HK-2 (cell line): Measurements from ENCODE around the gene RARA.

ENCODE experiments used
- DNase-seq: peaks from one replicate; pipeline ENCODE4 v3.0.0-alpha.2; 2018; ENCODE audit not compliant: unreplicated experiment

Gene RARA

GRCh38 chr17:40309031-40309948 lies at the start of gene RARA:
RARA (plus strand) TSS chr17:40309180; CDS start chr17:40331219, 22,039 bp downstream.
- peak; percentile 59 for DNase-seq

- DNase-seq = no peak
Measured at GRCh38 chr17:40259505-40259904, 49.5 kb upstream of the RARA start.

GRCh38 chr17:40260528-40260927 lies 48.5 kb upstream of the RARA start:
- no peak for DNase-seq

DNA sequence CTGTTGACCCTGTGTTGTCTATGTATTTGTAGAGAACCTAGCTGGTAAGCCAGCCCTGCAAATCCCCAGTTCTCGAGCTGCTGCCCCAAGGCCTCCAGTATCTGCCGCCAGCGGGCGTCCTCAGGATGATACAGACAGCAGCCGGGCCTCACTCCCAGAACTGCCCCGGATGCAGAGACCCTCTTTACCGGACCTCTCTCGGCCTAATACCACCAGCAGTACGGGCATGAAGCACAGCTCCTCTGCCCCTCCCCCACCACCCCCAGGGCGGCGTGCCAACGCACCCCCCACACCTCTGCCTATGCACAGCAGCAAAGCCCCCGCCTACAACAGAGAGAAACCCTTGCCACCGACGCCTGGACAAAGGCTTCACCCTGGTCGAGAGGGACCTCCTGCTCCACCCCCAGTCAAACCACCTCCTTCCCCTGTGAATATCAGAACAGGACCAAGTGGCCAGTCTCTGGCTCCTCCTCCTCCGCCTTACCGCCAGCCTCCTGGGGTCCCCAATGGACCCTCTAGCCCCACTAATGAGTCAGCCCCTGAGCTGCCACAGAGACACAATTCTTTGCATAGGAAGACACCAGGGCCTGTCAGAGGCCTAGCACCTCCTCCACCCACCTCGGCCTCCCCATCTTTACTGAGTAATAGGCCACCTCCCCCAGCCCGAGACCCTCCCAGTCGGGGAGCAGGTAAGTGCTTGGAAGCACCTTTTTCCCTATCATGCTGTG lies 44.4 kb upstream of the RARA start:
- no peak for DNase-seq

DNA sequence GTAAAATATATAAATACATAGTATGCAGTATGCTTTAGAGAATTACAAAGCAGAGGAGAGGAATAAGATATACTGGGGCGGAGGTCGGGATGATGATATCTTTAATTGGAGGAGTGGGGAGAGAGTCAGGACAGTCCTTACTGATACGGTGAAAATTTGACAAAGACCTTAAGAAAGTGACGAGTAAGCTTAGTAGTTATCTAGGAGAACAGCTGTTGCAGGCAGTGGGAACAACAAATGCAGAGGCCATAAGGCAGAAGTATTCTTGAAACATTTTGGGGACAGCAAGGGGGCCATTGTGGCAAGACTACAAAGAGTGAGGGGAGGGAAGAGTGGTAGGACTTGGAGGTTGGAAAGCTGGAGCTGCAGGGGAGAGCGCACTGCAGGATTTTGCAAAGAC lies 43.6 kb upstream of the RARA start:
- DNase-seq = no peak

DNA sequence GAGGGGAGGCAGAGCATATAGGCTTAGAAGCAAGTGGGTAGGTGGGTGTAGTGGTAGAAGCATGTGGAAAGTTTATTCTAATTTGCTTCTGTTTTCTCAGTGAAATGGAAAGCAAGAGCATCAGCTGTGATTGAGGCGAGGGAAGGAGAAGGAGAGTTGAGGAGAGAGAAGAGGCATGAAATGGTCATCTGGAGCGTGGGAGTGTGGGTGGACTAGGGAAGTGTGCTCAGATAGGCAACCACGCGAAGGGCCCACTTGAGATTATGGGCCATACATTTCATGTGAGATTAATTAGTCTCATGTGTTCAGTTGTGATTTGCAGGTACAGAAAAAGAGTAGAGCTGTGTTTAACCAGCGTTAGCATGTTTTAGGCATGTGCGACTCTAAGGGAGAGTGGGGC lies 42.1 kb upstream of the RARA start:
- no peak for DNase-seq

DNA sequence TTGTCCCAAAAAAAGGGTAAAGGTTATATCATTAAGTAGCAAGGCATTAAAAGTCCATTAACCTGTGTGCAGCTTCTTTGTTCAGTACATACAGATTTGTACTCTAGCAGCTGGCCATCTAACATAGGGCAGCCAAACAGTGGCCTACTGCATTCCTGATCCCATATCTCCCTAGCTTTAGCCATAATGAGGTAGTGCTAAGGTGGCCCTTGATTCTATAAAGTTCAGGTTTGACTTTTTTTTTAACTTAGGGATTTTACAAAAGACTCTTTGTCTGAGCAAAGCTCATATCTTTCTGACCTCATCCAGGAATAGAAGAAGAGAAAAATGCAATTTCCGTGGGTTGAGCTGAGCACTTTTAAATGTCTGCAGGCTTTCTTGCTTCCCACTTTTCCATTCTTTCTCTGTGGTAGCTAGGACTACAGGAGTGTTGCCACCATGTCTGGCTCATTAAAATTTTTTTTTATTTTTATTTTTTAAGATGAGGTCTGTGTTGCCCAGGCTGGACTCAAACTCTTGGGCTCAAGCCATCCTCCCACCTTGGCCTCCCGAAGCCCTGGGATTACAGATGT lies 40.8 kb upstream of the RARA start:
- no peak for DNase-seq

DNA sequence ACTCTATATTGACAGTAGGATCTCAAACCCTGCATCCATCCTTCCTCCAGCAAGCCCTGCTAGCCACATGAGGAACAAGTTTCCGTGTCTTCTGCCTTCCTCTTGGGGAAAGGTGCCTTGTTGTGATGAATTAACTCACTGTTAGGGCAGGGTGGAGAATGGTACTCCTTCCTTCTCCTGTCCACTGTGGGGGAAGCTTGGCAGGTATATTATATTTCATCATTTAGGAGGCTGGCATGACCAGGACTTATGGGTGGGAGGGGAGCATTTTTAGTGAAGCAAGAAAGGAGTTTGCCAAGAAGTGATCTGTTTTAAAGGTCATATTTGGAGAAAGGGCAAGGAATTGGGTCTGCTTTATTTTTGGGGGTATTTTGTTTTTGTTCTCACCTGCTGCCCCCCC lies 30.6 kb upstream of the RARA start:
- no peak for DNase-seq

DNA sequence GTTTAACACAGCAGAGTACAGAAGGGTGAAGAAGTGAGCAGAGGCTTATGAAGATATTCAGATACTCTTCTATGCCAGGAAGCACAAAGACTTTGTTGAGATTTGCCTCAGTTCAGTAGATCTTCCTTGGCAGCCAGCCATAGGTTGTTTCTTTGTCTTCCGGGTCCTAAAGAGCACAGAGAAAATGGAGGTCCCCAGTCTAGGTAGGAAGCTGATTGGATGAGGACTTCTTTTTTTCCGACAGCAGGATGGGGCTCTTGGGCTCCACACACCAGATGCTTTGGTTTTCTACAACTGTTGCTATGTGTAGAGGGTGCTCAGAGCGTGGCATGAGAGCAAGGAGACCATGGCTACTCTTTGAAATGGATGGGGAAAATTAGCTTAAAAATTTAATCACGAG lies 29.6 kb upstream of the RARA start:
- no peak for DNase-seq

DNA sequence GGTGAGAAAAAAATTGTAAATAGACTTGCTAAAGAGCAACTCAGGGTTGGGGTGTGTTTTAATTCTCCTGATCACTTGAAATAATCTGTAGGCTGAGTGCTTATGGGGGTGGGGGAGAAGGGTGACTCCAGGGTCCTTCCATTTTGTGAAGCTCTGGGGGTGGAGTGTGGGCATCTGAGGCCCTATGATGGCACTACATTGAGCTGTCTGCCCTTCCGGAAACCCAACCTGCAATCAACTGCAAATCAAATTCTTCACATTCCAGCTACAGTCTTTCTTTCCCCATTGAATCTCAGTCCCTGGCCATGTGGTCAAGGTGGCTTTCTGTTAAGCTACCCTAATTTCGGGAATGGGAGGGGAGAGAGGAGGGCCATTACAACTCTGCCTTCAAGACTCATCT lies 27.3 kb upstream of the RARA start:
- peak; percentile 35 for DNase-seq

DNA sequence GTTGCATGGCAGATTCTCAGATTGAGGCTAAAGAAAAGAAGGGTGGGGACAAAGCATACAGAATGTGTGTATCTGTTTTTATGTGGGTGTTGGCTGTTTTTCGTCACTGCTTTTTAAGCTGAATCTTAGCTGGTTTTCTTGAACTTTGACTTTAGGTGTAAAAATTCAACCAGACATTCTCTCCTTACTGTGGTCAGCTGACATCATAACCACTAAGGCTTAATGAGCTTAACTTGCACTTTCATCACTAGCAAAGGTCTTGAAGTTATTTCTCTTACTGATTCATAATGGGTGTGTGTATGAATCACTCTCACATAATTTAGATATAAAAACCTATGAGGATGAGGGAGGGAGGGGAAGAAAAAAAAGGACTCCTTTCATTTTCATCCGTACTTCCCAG lies 25.3 kb upstream of the RARA start:
- DNase-seq = no peak

DNA sequence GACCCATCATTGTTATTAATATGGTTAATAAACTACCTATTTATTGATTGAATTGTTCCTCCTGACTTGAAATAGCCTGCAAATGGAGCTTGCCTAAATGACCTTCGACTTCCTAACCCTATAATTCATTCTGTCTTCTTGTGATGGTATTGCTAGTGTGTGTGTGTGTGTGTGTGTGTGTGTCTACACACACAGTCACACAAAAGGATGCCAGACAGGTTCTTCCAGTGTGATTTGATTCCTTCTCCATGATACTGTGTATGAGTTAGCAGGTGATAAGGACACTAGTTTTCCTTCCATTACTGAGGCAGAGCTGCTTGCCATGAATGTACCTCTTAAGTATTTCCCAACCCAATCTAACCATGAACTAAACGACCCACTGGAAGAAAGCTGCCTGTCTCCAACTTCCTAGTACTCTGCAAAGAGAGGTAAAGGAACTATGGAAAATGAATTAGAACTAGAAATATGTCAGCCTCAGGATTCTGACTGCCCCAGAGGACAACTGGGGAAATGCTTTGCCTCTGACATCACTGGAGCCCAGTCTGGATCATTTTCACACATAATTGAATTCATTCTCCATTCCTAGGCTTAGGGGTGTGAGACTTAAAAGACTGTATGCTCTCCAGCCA lies 24.8 kb upstream of the RARA start:
- peak; percentile 34 for DNase-seq

DNA sequence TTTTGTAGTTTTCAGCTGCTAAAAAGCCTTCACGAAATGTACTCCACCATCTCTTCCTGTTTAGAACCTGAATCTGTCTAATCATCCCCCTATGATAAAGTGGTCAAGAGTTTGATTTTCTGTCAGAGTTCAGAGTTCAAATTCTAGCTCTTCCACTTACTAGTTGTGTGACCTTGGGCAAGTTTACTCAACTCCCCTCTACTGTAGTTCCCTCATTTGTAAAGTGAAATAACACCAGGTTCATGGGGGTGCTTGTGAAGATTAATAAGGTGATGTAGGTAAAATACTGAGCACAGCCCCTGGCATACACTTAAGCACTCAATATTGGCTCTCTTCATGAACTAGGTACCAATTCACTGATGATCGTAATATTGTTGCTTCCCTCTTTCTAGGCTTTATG lies 22.5 kb upstream of the RARA start:
- no peak for DNase-seq

GRCh38 chr17:40287159-40287493 lies 21.9 kb upstream of the RARA start:
- no peak for DNase-seq

- peak; percentile 98 for DNase-seq
Measured at GRCh38 chr17:40287494-40288369, 21.2 kb upstream of the RARA start, which contains the start of gene CDC6. CDC6 (plus strand) TSS chr17:40287879; CDS start chr17:40289421, 1,542 bp downstream.

DNA sequence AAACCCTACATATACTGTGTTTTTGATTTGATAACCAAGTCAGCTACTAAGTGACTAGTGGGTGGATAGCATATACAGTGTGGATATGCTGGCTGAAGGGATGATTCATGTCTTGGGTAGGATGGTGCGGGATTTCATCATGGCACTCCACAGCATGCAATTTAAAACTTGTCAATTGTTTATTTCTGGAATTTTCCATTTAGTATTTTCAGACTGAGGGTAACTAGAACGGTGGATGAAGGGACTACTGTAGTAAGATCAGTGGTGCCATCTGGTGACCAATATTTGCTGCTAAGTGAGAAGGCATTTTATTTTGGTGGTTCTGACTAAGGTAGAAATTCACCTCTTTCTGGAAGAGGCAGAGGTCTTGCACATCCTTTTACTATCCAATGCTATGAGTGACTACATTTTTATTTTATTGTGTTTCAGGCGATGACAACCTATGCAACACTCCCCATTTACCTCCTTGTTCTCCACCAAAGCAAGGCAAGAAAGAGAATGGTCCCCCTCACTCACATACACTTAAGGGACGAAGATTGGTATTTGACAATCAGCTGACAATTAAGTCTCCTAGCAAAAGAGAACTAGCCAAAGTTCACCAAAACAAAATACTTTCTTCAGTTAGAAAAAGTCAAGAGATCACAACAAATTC lies 18.2 kb upstream of the RARA start:
- no peak for DNase-seq

GRCh38 chr17:40291281-40291664 lies 17.7 kb upstream of the RARA start:
- no peak for DNase-seq

DNA sequence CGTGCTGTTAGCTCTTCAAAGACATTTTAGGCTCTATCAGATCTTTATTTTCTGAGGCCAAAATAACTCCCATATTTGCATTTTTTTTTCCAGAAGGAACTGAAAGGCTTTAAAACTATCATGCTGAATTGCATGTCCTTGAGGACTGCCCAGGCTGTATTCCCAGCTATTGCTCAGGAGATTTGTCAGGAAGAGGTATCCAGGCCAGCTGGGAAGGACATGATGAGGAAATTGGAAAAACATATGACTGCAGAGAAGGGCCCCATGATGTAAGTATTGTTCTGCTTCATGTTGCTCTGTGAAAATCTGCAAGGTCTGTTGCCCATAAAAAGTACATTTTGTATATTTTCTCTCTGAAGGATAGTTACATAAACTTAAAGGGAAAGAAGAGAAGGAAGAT lies 15.6 kb upstream of the RARA start:
- no peak for DNase-seq

DNA sequence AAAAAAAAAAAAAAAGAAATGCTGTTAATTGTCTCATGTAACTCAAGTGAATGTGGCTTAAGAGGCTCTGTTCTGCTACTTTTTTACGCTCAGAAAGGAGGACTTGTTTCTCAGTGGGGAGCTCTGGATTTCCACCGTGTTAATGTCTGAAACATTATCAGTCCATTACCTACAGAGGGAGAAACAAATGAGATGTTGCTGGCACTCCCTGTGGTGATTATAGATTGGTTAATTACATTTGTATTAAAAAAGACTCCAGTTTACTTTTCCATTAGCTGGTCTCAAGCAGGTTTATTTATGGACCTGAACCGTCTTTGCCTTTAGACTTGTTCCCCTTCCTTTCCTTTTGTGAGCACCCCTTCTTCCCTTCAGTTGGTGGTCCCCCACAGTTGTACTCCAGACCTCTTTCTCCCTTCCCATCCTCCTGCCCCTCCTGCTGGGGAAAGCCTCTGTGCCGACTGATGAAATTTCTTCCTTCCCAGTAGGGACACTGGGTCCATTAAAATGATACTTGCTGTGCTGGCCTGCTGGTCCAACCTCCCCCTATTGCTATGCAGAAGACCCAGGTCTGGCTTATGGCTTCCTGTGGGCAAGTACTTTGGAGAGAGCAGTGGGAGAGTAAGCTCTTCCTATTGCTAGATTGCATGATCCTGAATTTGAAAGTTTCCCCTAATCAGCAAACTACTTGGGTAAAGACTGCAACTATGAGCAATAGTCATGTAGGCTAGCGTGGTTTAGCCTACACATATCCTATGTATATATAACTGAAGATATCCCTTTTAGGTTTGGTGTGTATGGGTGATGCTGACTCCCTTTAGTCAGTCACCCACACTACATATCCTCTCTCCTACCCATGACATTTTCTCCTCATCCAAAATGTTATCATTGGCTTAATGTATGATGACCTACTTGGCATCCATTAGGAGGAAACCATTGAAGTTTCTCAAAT lies 13.2 kb upstream of the RARA start:
- DNase-seq = no peak

GRCh38 chr17:40297511-40297910 lies 11.5 kb upstream of the RARA start:
- DNase-seq = no peak
